Gastrocnemius medialis (tissue), 4 donors: ENCODE data around the gene LRSAM1.

Experiments used
- CTCF ChIP-seq, 5 experiments: fragments of 450-650 bp in 3 of 5; fragments of 200-600 bp in 2 of 5; sonication (generic) in 2 of 5; IDR thresholded peaks in 4 of 5; conservative IDR thresholded peaks in 1 of 5; 1 replicate in 4 of 5; 2 replicates in 1 of 5; pipeline ENCODE4 v1.5.1; 2016 to 2019; ENCODE audit warnings: antibody characterized with exemption in 5 of 5, mild to moderate bottlenecking in 3 of 5, moderate library complexity in 3 of 5
- POLR2A ChIP-seq, 2 donors: fragments of 450-650 bp; IDR thresholded peaks; one replicate each; pipeline ENCODE4 v1.6.1; 2017; ENCODE audit warnings: antibody characterized with exemption in 2 of 2, mild to moderate bottlenecking in 2 of 2, moderate library complexity in 2 of 2

- TF ChIP-seq CTCF (IDR thresholded peaks at IDR 0.05 in 4 of 5, conservative IDR thresholded peaks at IDR 0.05 in 1 of 5) (no peak), POLR2A (IDR thresholded peaks at IDR 0.05) (no peak)
Observed at GRCh38 chr9:127457191-127457878, 6.0 kb downstream of the LRSAM1 start.
